SH-SY5Y (cell line): Measurements from ENCODE around the gene SYNGR3.

Experiments
- GATA2 ChIP-seq: IDR thresholded peaks from 2 replicates; pipeline ENCODE4 v1.6.1; 2011; ENCODE audit warnings: mild to moderate bottlenecking, low read depth, low read length
- GATA3 ChIP-seq: IDR thresholded peaks from 2 replicates; pipeline ENCODE4 v1.6.1; 2011; ENCODE audit warnings: low read depth, mild to moderate bottlenecking, low read length, moderate library complexity

GRCh38 chr16:1941162-1942046, 48.4 kb upstream of the SYNGR3 start:
- no peak for TF ChIP-seq GATA2
- no peak for TF ChIP-seq GATA3
